Right lobe of liver (tissue), 6 donors: ENCODE data around the gene DIMT1. TPM values are rescaled to one million over a fixed set of nuclear protein-coding genes. Genes with fewer than 3 reads are reported as not detected.

Experiments
- ATAC-seq, 4 donors: fragments of 200-7000 bp; cut with Tn5 transposase; one replicate each; pipeline ENCODE4 v1.9.1; 2020; ENCODE audit warnings: mild to moderate bottlenecking in 4 of 4, moderate library complexity in 4 of 4
- DNase-seq, 3 donors: peaks; one replicate each; pipeline ENCODE4 v3.0.0-alpha.2; 2020
- H3K27ac ChIP-seq, 3 donors: fragments of 200-600 bp; one replicate each; pipeline ENCODE4 v1.8.0; 2022
- H3K27me3 ChIP-seq, 2 donors: fragments of 200-600 bp; one replicate each; pipeline ENCODE4 v1.8.0; 2022
- H3K36me3 ChIP-seq, 4 donors: fragments of 200-600 bp; sonication (generic) in 1 of 4; one replicate each; pipeline versions ENCODE4 v1.5.1 to v1.8.0; 2017 to 2022; ENCODE audit warnings: control low read depth in 1 of 4
- H3K4me1 ChIP-seq, 4 donors: fragments of 200-600 bp; sonication (generic) in 1 of 4; one replicate each; pipeline versions ENCODE4 v1.5.1 to v1.8.0; 2017 to 2022; ENCODE audit warnings: control low read depth in 1 of 4
- H3K4me3 ChIP-seq, 3 donors: fragments of 200-600 bp; one replicate each; pipeline ENCODE4 v1.8.0; 2022
- H3K9me3 ChIP-seq, 4 donors: fragments of 200-600 bp; sonication (generic) in 1 of 4; one replicate each; pipeline versions ENCODE4 v1.5.1 to v1.8.0; 2017 to 2022; ENCODE audit warnings: control low read depth in 1 of 4
- POLR2A ChIP-seq: fragments of 450-650 bp; IDR thresholded peaks from one replicate; pipeline ENCODE4 v1.6.1; 2017; ENCODE audit warnings: antibody characterized with exemption, mild to moderate bottlenecking
- WGBS: methylation state at CpG from one replicate; pipeline ENCODE4 v1.1.6; 2018; ENCODE audit warnings: low coverage, low lambda C conversion rate; ENCODE audit not compliant: insufficient coverage; ENCODE audit errors: missing lambda C conversion rate; 5-methylcytosine and 5-hydroxymethylcytosine counted together
- intact Hi-C, 2 donors: fragments of 100-400 bp; cut with DNase I; formaldehyde crosslinking; loops; one replicate each; pipeline versions ENCODE4 v1.11.2 to v1.14.1; 2022
- total RNA-seq, 6 experiments: library from RNA; depleted of rRNA in 2 of 6; stranded (reverse); fragments of >200 nt in 2 of 6; fragmentation: NEBNext Ultra II Directional in 3 of 6; extraction: Animal tissue kit (Norgen Biotek cat#: 25700) in 3 of 6; gene quantifications; one replicate each; pipeline versions ENCODE4 v1.1.0 to v1.2.4, GENCODE V29; 2016 to 2023
- TF ChIP-seq, protein P1 (sequence below), 4 donors: fragments of 200-600 bp in 3 of 4; fragments of 450-650 bp in 1 of 4; IDR thresholded peaks; one replicate each; pipeline versions ENCODE4 v1.5.1 to v1.8.0; 2016 to 2022; ENCODE audit warnings: antibody characterized with exemption in 4 of 4, mild to moderate bottlenecking in 2 of 4
- donor health status: DM: no; HTN: yes; CAD: no.
- donor health status: DM: no; HTN: no; CAD: no.
- donor health status: DM: no; HTN: no; CAD: no.
- donor health status: DM: no; HTN: yes; CAD: no.
- donor health status: DM: no; HTN: yes; CAD: no.

DIMT1 gene
- total RNA-seq, 6 experiments from 2014 or later = 3.5 to 14.4 (median 8.9) TPM

DNA sequence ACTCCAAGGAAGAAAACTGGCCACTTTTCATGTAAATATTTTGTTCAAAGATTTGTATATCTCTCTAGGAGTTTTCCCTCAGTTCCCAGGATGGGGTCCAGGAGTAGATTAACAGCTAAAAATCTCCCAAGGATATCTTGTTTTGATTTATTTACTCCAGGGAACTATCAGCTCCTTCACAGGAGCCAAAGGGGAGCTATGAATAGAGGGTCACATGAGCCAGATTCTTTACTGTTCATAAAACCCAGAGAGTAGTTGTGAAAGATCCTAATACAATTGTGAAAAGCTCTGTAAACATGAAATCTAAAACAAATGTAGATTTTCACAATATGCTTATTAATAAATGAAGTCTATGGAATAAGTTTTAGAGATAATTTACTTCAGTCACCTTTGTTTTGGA, 16.9 kb downstream of the DIMT1 start:
- TF ChIP-seq POLR2A = no peak
- TF ChIP-seq, protein P1, sequence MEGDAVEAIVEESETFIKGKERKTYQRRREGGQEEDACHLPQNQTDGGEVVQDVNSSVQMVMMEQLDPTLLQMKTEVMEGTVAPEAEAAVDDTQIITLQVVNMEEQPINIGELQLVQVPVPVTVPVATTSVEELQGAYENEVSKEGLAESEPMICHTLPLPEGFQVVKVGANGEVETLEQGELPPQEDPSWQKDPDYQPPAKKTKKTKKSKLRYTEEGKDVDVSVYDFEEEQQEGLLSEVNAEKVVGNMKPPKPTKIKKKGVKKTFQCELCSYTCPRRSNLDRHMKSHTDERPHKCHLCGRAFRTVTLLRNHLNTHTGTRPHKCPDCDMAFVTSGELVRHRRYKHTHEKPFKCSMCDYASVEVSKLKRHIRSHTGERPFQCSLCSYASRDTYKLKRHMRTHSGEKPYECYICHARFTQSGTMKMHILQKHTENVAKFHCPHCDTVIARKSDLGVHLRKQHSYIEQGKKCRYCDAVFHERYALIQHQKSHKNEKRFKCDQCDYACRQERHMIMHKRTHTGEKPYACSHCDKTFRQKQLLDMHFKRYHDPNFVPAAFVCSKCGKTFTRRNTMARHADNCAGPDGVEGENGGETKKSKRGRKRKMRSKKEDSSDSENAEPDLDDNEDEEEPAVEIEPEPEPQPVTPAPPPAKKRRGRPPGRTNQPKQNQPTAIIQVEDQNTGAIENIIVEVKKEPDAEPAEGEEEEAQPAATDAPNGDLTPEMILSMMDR (IDR thresholded peaks at IDR 0.05) = no peak
- Histone ChIP-seq H3K9me3 (no peaks in the 10 kb centered on the region), H3K4me3 (no peak overlapping the region), H3K4me1 (no peaks in the 10 kb centered on the region), H3K36me3 (peaks cover 0 to 44% (median 15%) of the 10 kb centered on the region in 4 donors), H3K27ac (no peak overlapping the region), H3K27me3 (no peaks in the 10 kb centered on the region)
- DNase-seq (no peak), ATAC-seq (no peak)
- intact Hi-C loops = no loop called here

DNA sequence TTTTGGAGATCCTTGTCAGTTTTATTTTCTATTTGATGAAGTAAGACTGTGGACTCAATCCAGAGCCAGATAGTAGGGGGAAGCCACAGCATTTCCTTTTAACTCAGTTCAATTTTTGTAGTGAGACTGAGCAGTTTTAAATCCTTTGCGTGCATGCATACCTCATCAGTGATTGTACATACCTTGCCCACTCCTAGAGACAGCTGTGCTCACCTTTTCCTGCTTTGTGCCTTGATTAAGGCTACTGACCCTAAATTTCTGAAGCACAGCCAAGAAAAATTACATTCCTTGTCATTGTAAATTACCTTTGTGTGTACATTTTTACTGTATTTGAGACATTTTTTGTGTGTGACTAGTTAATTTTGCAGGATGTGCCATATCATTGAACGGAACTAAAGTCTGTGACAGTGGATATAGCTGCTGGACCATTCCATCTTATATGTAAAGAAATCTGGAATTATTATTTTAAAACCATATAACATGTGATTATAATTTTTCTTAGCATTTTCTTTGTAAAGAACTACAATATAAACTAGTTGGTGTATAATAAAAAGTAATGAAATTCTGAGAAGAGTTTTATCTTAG, 17.8 kb downstream of the DIMT1 start:
- Histone ChIP-seq H3K4me1 (no peaks in the 10 kb centered on the region), H3K27me3 (no peaks in the 10 kb centered on the region), H3K36me3 (peaks cover 0 to 36% (median 14%) of the 10 kb centered on the region in 4 donors), H3K9me3 (no peaks in the 10 kb centered on the region), H3K27ac (no peak overlapping the region), H3K4me3 (no peak overlapping the region)
- no peak for ATAC-seq
- WGBS = 100% methylated on average over 2 of the region's 2 CpGs
- TF ChIP-seq, protein P1 (IDR thresholded peaks at IDR 0.05) = no peak
- TF ChIP-seq POLR2A = no peak
- DNase-seq = no peak
- intact Hi-C loops = no loop called here

DNA sequence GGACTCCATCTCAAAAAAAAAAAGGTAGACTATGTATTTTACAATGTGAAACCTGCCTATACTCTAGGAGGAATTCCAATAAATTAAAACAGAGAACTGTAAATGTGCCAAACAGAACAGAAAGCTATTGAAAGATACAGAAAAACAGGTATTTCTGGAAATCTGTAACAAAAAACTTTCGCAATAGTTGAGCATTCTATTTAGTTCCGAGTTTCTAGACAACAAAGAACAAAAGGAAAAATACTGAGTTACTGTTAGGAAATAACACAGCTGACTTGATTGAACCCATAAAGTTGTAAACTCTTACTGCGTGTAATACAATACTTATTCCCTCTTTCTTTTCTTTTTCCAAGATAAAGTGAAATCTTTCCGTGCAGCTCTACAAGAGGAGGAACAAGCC, 18.6 kb downstream of the DIMT1 start:
- Histone ChIP-seq H3K9me3 (no peaks in the 10 kb centered on the region), H3K27ac (no peak overlapping the region), H3K27me3 (no peaks in the 10 kb centered on the region), H3K4me3 (no peak overlapping the region), H3K4me1 (no peaks in the 10 kb centered on the region), H3K36me3 (peaks cover 0 to 32% (median 11%) of the 10 kb centered on the region in 4 donors)
- no peak for ATAC-seq
- TF ChIP-seq, protein P1 (IDR thresholded peaks at IDR 0.05) = no peak
- no peak for TF ChIP-seq POLR2A
- DNase-seq = no peak
- intact Hi-C loops = no loop called here
- 66% methylated on average over 2 of the region's 4 CpGs for WGBS

DNA sequence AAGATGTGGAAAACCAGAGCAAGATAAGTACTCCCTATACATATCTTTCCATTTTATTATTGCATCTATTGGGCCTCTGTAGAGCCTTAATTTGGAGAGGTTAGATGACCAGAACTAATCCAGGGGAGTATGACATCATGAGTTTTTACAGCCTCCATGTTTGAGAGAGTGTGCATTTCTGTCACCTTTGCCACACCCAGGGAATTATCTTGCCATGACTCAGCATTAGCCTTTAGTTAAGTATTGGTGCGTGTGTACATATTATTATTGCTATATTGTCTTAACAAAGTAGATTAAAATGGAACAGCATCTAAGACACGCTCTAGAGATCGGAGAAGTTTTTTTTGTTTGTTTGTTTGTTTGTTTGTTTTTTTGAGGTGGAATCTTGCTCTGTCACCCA, 27.6 kb downstream of the DIMT1 start:
- Histone ChIP-seq H3K9me3 (no peaks in the 10 kb centered on the region), H3K27me3 (no peaks in the 10 kb centered on the region), H3K4me3 (no peak overlapping the region), H3K4me1 (no peaks in the 10 kb centered on the region), H3K36me3 (peaks cover 0 to 25% (median 4%) of the 10 kb centered on the region in 4 donors), H3K27ac (no peak overlapping the region)
- DNase-seq (no peak), ATAC-seq (no peak)
- no peak for TF ChIP-seq POLR2A
- TF ChIP-seq, protein P1 (IDR thresholded peaks at IDR 0.05) = no peak
- intact Hi-C loops = no loop called here
- WGBS = 86% methylated on average over 3 of the region's 3 CpGs

DNA sequence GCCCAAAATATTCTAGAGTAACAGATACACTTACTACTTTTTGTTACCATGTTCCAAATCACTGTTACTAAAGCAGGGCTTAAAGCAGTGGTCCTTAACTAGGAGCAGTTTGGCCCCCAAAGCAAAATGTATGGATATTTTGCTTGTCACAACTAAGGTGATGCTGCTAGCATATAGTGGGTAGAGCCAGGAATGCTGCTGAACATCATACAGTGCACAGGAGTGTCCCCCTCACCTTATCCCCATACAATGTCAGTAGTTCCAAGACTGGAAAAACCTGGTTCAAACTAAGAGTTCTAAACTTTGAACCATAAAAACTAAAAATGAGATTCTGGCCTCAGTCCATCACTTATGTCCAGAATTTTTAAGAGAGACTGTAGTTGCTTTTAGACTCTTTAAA, 28.1 kb downstream of the DIMT1 start:
- Histone ChIP-seq H3K36me3 (peaks cover 0 to 25% (median 4%) of the 10 kb centered on the region in 4 donors), H3K4me3 (no peak overlapping the region), H3K27me3 (no peaks in the 10 kb centered on the region), H3K27ac (no peak overlapping the region), H3K9me3 (no peaks in the 10 kb centered on the region), H3K4me1 (no peaks in the 10 kb centered on the region)
- ATAC-seq (no peak), DNase-seq (no peak)
- TF ChIP-seq, protein P1 (IDR thresholded peaks at IDR 0.05) = no peak
- no peak for TF ChIP-seq POLR2A
- intact Hi-C loops = no loop called here
